GM12878 (cell line): ENCODE measurements around the gene SRBD1. TPM values are rescaled to one million over a fixed set of nuclear protein-coding genes. Genes with fewer than 3 reads are reported as not detected.

Experiments
- ATAC-seq: fragments of 200-7000 bp; cut with Tn5 transposase; 3 replicates; pipeline ENCODE4 v1.9.1; 2020; ENCODE audit warnings: mild to moderate bottlenecking, moderate library complexity
- BruUV-seq: library from RNA; stranded (reverse); fragments of 400-500 nt; replicated peaks from 2 replicates; lab custom pipeline; 2021; lab: Mats Ljungman, UMichigan
- CTCF ChIA-PET: fragments of 300-600 bp; sonication (Branson Sonifier 250); formaldehyde crosslinking; extraction: SDS; loops from one replicate; lab custom pipeline; 2021; ENCODE audit warnings: inconsistent platforms; lab: Yijun Ruan, JAX
- POLR2A ChIA-PET: fragments of 350-600 bp; formaldehyde crosslinking; extraction: SDS; loops from one replicate; lab custom pipeline; 2021; ENCODE audit warnings: inconsistent platforms; lab: Charles Lee
- RAD21 ChIA-PET: fragments of 300-600 bp; sonication (Branson Sonifier 250); formaldehyde crosslinking; loops from one replicate; lab custom pipeline; 2023; ENCODE audit warnings: antibody characterized with exemption; ENCODE audit not compliant: unreplicated experiment; lab: Charles Lee
- SMC1A ChIA-PET: fragments of 300-600 bp; sonication (Branson Sonifier 250); formaldehyde crosslinking; loops from one replicate; lab custom pipeline; 2023; ENCODE audit not compliant: unreplicated experiment, uncharacterized antibody; lab: Charles Lee
- DNase-seq: peaks from one replicate; pipeline ENCODE4 v3.0.0-alpha.2; 2011; ENCODE audit warnings: low read depth, low spot score
- FAIRE-seq: peaks from 3 replicates; lab custom pipeline; 2011; peaks lifted over from hg19 to GRCh38; lab: Jason Lieb, UNC
- H2AFZ ChIP-seq: 2 replicates; pipeline ENCODE4 v1.6.0; 2011; ENCODE audit warnings: low read depth, low read length, control low read depth; ENCODE audit not compliant: control insufficient read depth
- H3K27ac ChIP-seq: 2 replicates; pipeline ENCODE4 v1.5.1; 2011; ENCODE audit warnings: control low read depth; ENCODE audit not compliant: control insufficient read depth, insufficient read depth
- H3K27me3 ChIP-seq, 2 experiments: replicated peaks in 1 of 2; 2 replicates each; pipeline versions ENCODE4 v1.6.0 to v1.6.1; 2011; ENCODE audit warnings: low read length in 1 of 2; ENCODE audit not compliant: control insufficient read depth in 2 of 2, insufficient read depth in 2 of 2
- H3K36me3 ChIP-seq, 2 experiments: 2 replicates each; pipeline ENCODE4 v1.5.1; 2011; ENCODE audit warnings: low read length in 1 of 2; ENCODE audit not compliant: control insufficient read depth in 2 of 2, insufficient read depth in 2 of 2
- H3K4me1 ChIP-seq: 2 replicates; pipeline ENCODE4 v1.6.1; 2011; ENCODE audit warnings: mild to moderate bottlenecking, low read length, moderate library complexity, mixed read lengths; ENCODE audit not compliant: control insufficient read depth, insufficient read depth
- H3K4me2 ChIP-seq: 2 replicates; pipeline ENCODE4 v1.6.0; 2011; ENCODE audit warnings: control low read depth; ENCODE audit not compliant: control insufficient read depth, insufficient read depth
- H3K4me3 ChIP-seq: fragments of 200-600 bp; sonication (generic); 2 replicates; pipeline ENCODE4 v1.5.1; 2016
- H3K79me2 ChIP-seq: 2 replicates; pipeline ENCODE4 v1.6.0; 2011; ENCODE audit warnings: low read length; ENCODE audit not compliant: control insufficient read depth, insufficient read depth
- H3K9ac ChIP-seq: 2 replicates; pipeline ENCODE4 v1.8.0; 2011; ENCODE audit warnings: low read length, control low read depth, mixed read lengths; ENCODE audit not compliant: control insufficient read depth, insufficient read depth
- H3K9me3 ChIP-seq: replicated peaks from 3 replicates; pipeline ENCODE4 v1.5.1; 2011; ENCODE audit warnings: mild to moderate bottlenecking, low read length; ENCODE audit not compliant: control insufficient read depth, insufficient read depth
- H4K20me1 ChIP-seq: 2 replicates; pipeline ENCODE4 v1.6.0; 2011; ENCODE audit not compliant: control insufficient read depth, insufficient read depth
- JUNB ChIP-seq: IDR thresholded peaks from 2 replicates; pipeline ENCODE4 v1.6.1; 2016; ENCODE audit warnings: antibody characterized with exemption, mild to moderate bottlenecking
- MTA2 ChIP-seq: fragments of 450-650 bp; IDR thresholded peaks from 2 replicates; pipeline ENCODE4 v1.6.1; 2016; ENCODE audit warnings: low read depth, mild to moderate bottlenecking, moderate library complexity
- PAX8 ChIP-seq: fragments of 450-650 bp; IDR thresholded peaks from 2 replicates; pipeline ENCODE4 v1.6.1; 2017; ENCODE audit warnings: mild to moderate bottlenecking, moderate library complexity
- RUNX3 ChIP-seq: IDR thresholded peaks from 2 replicates; pipeline ENCODE4 v1.6.1; 2012; ENCODE audit warnings: low read length, inconsistent platforms
- SPI1 ChIP-seq: IDR thresholded peaks from 2 replicates; pipeline ENCODE4 v1.6.1; 2011; ENCODE audit warnings: low read depth, mild to moderate bottlenecking, low read length, moderate library complexity, borderline replicate concordance; ENCODE audit not compliant: insufficient read depth
- SRF ChIP-seq, 2 experiments: IDR thresholded peaks; 2 replicates each; pipeline ENCODE4 v1.6.1; 2011; ENCODE audit warnings: low read depth in 2 of 2, low read length in 2 of 2, mild to moderate bottlenecking in 1 of 2, moderate library complexity in 1 of 2
- WGBS: methylation state at CpG from one replicate; pipeline ENCODE4 v1.1.6; 2016; ENCODE audit warnings: low lambda C conversion rate; ENCODE audit not compliant: insufficient replicate concordance, insufficient coverage; ENCODE audit errors: missing lambda C conversion rate; 5-methylcytosine and 5-hydroxymethylcytosine counted together
- in situ Hi-C: fragments of 300-500 bp; cut with MboI; formaldehyde crosslinking; loops from 9 replicates; pipeline ENCODE4 v1.14.3; 2018; ENCODE audit warnings: mixed read lengths
- intact Hi-C: fragments of 100-400 bp; cut with micrococcal nuclease; formaldehyde crosslinking; loops from one replicate; pipeline ENCODE4 v1.14.2; 2022; ENCODE audit not compliant: unreplicated experiment
- polyA plus RNA-seq, 11 experiments: library from polyadenylated mRNA; depleted of rRNA in 4 of 11; unstranded in 6 of 11; stranded (reverse) in 5 of 11; fragments of >200 nt; fragmentation: Nextera tagmentation in 4 of 11; fragmentation: Illumina TruSeq in 1 of 11; extraction: Ambion mirVana in 4 of 11; extraction: Trizol in 1 of 11; gene quantifications; 1 replicate in 1 of 11; 2 replicates in 10 of 11; pipeline versions ENCODE4 v1.2.1 to v1.2.3, GENCODE V29; 2011 to 2016; ENCODE audit warnings: inconsistent platforms in 2 of 11, missing spikeins in 2 of 11, low read depth in 1 of 11
- total RNA-seq, 4 experiments: library from RNA; depleted of rRNA in 3 of 4; stranded (reverse); fragments of >200 nt in 3 of 4; fragmentation: Illumina TruSeq in 1 of 4; extraction: Trizol in 1 of 4; gene quantifications; 2 replicates each; pipeline versions ENCODE4 v1.2.1 to v1.2.3, GENCODE V29; 2013 to 2021

SRBD1 gene
- total and polyA plus RNA-seq, 10 of the 15 experiments (the other 5 are each of a cell fraction or from before 2014, with no cell fraction given): 9.7 to 33.1 (median 20.1) TPM

DNA sequence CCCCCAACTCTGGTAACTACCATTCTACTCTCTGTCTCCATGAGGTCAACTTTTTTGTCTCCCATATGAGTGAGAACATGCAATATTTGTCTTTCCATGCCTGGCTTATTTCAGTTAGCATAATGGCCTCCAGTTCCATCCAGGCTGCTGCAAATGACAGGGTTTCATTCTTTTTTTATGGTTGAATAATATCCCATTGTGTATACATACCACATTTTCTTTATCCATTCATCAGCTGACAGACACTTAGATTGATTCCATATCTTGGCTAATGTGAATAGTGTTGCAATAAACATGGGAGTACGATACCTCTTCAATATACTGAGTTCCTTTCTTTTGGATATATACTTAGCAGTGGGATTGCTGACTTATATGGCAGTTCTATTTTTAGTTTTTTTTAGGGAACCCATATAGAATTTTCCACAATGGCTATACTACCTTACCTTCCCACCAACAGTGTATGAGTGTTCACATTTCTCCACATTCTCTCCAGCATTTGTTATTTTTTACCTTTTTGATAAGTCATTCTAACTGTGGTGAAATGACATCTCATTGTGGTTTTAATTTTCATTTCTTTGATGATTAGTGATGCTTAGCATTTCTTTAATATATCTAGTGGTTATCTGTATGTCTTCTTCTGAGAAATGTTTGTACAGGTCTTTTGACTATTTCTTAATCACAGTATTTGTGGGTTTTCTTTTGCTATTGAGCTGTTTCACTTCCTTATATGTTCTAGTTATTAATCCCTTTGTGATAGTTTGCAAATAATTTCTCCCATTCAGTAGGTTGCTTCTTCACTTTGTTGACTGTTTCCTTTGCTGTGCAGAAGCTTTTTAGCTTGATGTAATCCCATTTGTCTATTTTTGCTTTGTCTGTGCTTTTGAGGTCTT lies 112.2 kb downstream of the SRBD1 start:
- no peak for FAIRE-seq
- Histone ChIP-seq H3K79me2 (no peaks in the 10 kb centered on the region), H3K9me3 (peaks cover 2% of the 10 kb centered on the region; the same call in 2 of the 3 replicates), H3K27ac (no peak overlapping the region), H3K9ac (no peak overlapping the region), H3K27me3 (no peaks in the 10 kb centered on the region), H3K4me1 (peaks cover 14% of the 10 kb centered on the region; the same call in 1 of the 2 replicates), H2AFZ (no peak overlapping the region), H3K4me3 (no peak overlapping the region), H3K36me3 (no peaks in the 10 kb centered on the region; a peak in 1 of 4 replicates), H4K20me1 (no peaks in the 10 kb centered on the region), H3K4me2 (no peak overlapping the region)
- ChIA-PET POLR2A (no interaction called here), CTCF (interaction anchor here (1.2 to 1.5 kb wide), 2 partner anchors 46 to 514 kb away, joined by 4 read pairs; no protein-coding TSS in a partner anchor), SMC1A (interaction anchor here (1.5 kb wide), 2 partner anchors 9 to 12 kb away, joined by 4 read pairs; no protein-coding TSS in a partner anchor), RAD21 (no interaction called here)
- TF ChIP-seq RUNX3 (peak; percentile 25; the same call in 1 of the 2 replicates), JUNB (0 out of 2 replicates have a peak, but pooled peaks have one; percentile 18), PAX8 (no peak), SRF (IDR thresholded peaks at IDR 0.05; ENCODE audit: low read depth in 2 of 2, low read length in 2 of 2) (no peak), SPI1 (peak; percentile 73; the same call in 1 of the 2 replicates), MTA2 (peak; percentile 57; the same call in 1 of the 2 replicates)
- ATAC-seq: peak; percentile 59
- 100% methylated on average over 1 of the region's 1 CpG for WGBS
- in situ Hi-C loops: no loop called here
- no peak for DNase-seq
- BruUV-seq: no TSS peak
- intact Hi-C loops: loop anchor here (10.0 kb wide), 1 partner anchor 204 kb away; no protein-coding TSS in a partner anchor
